Measurements from ENCODE around the gene SLC51A. TPM values are rescaled to one million over a fixed set of nuclear protein-coding genes. Genes with fewer than 3 reads are reported as not detected.

SLC51A gene
- total and polyA plus RNA-seq, 2 of the 8 experiments (the other 6 are each of a cell fraction or from before 2014, with no cell fraction given): 6.3 to 9.8 TPM

DNA sequence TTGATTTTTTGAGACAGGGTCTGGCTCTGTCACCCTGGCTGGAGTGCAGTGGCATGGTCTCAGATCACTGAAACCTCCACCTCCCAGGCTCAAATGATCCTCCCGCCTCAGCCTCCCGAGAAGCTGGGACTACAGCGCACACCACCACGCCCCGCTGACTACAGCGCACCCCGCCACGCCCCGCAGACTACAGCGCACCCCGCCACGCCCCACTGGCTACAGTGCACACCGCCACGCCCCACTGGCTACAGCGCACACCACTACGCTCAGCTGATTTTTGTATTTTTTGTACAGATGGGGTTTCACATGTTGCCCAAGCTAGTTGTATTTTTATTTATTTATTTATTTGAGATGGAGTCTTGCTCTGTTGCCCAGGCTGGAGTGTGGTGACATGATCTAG, 35.6 kb downstream of the SLC51A start:
- no peaks in the 10 kb centered on the region for H3K23me2 ChIP-seq (ENCODE audit: low read depth, low read length)
- H4K20me1 ChIP-seq (replicated peaks in 1 of 2; ENCODE audit: control insufficient read depth in 1 of 2, insufficient read depth in 2 of 2, low read length in 2 of 2): no peaks in the 10 kb centered on the region
- H3K4me2 ChIP-seq (ENCODE audit: insufficient read depth in 1 of 2, low read depth in 2 of 2, low read length in 2 of 2): no peak overlapping the region
- no peak overlapping the region for H2BK12ac ChIP-seq (ENCODE audit: low read depth, low read length)
- DNase-seq (ENCODE audit: low read depth in 1 of 2, low spot score in 2 of 2) (no peak), FAIRE-seq (no peak)
- H3K79me1 ChIP-seq (ENCODE audit: low read depth, low read length): no peaks in the 10 kb centered on the region
- no peak overlapping the region for H3K56ac ChIP-seq (replicated peaks; ENCODE audit: insufficient read length, low read depth, low read length)
- TF ChIP-seq BCL11A (IDR thresholded peaks at IDR 0.05; ENCODE audit: low read depth in 2 of 2, low read length in 2 of 2): no peak
- TF ChIP-seq, protein P1, sequence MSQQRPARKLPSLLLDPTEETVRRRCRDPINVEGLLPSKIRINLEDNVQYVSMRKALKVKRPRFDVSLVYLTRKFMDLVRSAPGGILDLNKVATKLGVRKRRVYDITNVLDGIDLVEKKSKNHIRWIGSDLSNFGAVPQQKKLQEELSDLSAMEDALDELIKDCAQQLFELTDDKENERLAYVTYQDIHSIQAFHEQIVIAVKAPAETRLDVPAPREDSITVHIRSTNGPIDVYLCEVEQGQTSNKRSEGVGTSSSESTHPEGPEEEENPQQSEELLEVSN (IDR thresholded peaks at IDR 0.05): no peak
- TF ChIP-seq CHD2 (IDR thresholded peaks at IDR 0.05; ENCODE audit: low read length): no peak
- no peak for TF ChIP-seq SAP30 (IDR thresholded peaks at IDR 0.05; ENCODE audit: insufficient read depth, insufficient replicate concordance, low read length)
- no peak for TF ChIP-seq JUND (IDR thresholded peaks at IDR 0.05; ENCODE audit: low read length)
- TF ChIP-seq SP2 (IDR thresholded peaks at IDR 0.05; ENCODE audit: low read length): no peak
- TF ChIP-seq CHD1 (IDR thresholded peaks at IDR 0.05; ENCODE audit: low read depth, low read length): no peak
- no peak for TF ChIP-seq RFX5 (IDR thresholded peaks at IDR 0.05; ENCODE audit: borderline replicate concordance, low read depth, low read length)
- no peak for TF ChIP-seq POLR2AphosphoS5 (IDR thresholded peaks at IDR 0.05; ENCODE audit: low read depth, low read length)
- TF ChIP-seq RXRA (IDR thresholded peaks at IDR 0.05; ENCODE audit: insufficient read depth, low read depth, low read length): no peak
- no peak for TF ChIP-seq BRCA1 (IDR thresholded peaks at IDR 0.05; ENCODE audit: low read depth, low read length)
- H3K4me1 ChIP-seq (replicated peaks in 1 of 4; ENCODE audit: control insufficient read depth in 3 of 4, insufficient read depth in 4 of 4, low read length in 3 of 4): no peaks in the 10 kb centered on the region
- no peak overlapping the region for H3K14ac ChIP-seq (ENCODE audit: insufficient read length)
- no peak overlapping the region for H3K9ac ChIP-seq (replicated peaks in 1 of 4; ENCODE audit: extremely low read depth in 1 of 4, low read depth in 3 of 4, low read length in 3 of 4)
- H3K79me2 ChIP-seq (ENCODE audit: control insufficient read depth in 1 of 2, insufficient read depth in 2 of 2, low read length in 2 of 2): no peaks in the 10 kb centered on the region
- peaks cover 0 to 10% (median 2%) of the 10 kb centered on the region in 4 experiments; a peak in 3 of 8 replicates for H3K36me3 ChIP-seq (ENCODE audit: control insufficient read depth in 2 of 4, insufficient read depth in 4 of 4, low read length in 3 of 4)
- H4K8ac ChIP-seq (ENCODE audit: extremely low read depth, insufficient read depth, low read length): no peak overlapping the region
- ChIA-PET CTCF (ENCODE audit: partially characterized antibody) (interaction anchor here (0.7 to 2.5 kb wide), 6 partner anchors 10 to 272 kb away, joined by 3 to 9 read pairs (median 4); no protein-coding TSS in a partner anchor), POLR2A (ENCODE audit: partially characterized antibody) (no interaction called here)
- H4K91ac ChIP-seq (replicated peaks; ENCODE audit: insufficient read length, low read length): no peak overlapping the region
- no peak overlapping the region for H3K27ac ChIP-seq (ENCODE audit: low read depth, low read length)
- no peaks in the 10 kb centered on the region for H3K9me3 ChIP-seq (ENCODE audit: insufficient read depth in 2 of 2, low read depth in 1 of 2, low read length in 1 of 2)
- H2BK15ac ChIP-seq (ENCODE audit: low read length): no peak overlapping the region
- no peak overlapping the region for H2BK5ac ChIP-seq (ENCODE audit: low read depth, low read length)
- no peak overlapping the region for H3K4ac ChIP-seq (replicated peaks; ENCODE audit: insufficient read length, low read depth, low read length)
- no peak overlapping the region for H3K18ac ChIP-seq (ENCODE audit: extremely low read depth, low read length)
- H4K5ac ChIP-seq (ENCODE audit: insufficient read length, low read depth, low read length): no peak overlapping the region
- no peak overlapping the region for H2AFZ ChIP-seq (ENCODE audit: low read length)
- no peak overlapping the region for H2BK20ac ChIP-seq (ENCODE audit: low read length)
- WGBS, 2 experiments (ENCODE audit: extremely low coverage in 1 of 2, insufficient coverage in 1 of 2, insufficient read length in 1 of 2, insufficient replicate concordance in 2 of 2, low coverage in 1 of 2, low lambda C conversion rate in 2 of 2, missing lambda C conversion rate in 1 of 2): 95% methylated on average over 16 of the region's 16 CpGs; no CpG with 5 or more reads in 1 of the 2 experiments
- no peak overlapping the region for H2BK120ac ChIP-seq (replicated peaks; ENCODE audit: low read depth, low read length)
- no peak overlapping the region for H3K23ac ChIP-seq (ENCODE audit: insufficient read length)
- H2AK5ac ChIP-seq (ENCODE audit: low read depth, low read length): no peak overlapping the region
- no peak overlapping the region for H3K4me3 ChIP-seq (ENCODE audit: extremely low read depth in 1 of 4, insufficient read depth in 2 of 4, low read depth in 3 of 4, low read length in 4 of 4)
- no peaks in the 10 kb centered on the region for H3K27me3 ChIP-seq (replicated peaks in 1 of 4; ENCODE audit: control insufficient read depth in 3 of 4, extremely low read depth in 1 of 4, insufficient read depth in 3 of 4, low read length in 3 of 4)
